GM13976 (cell line): Measurements from ENCODE around the gene PROB1.
"Not testable (repeated sequence)": the region's sequence is repeated elsewhere in the genome, so short reads cannot be mapped to it uniquely, and the experiment has no call there.

Experiments used
- DNase-seq: peaks from one replicate; pipeline ENCODE4 v3.0.0; 2012; ENCODE audit warnings: low spot score
- CTCF ChIP-seq: IDR thresholded peaks from 2 replicates; pipeline ENCODE4 v1.5.1; 2012; ENCODE audit warnings: borderline replicate concordance, mild to moderate bottlenecking; ENCODE audit not compliant: insufficient read depth; ENCODE audit errors: extremely low read depth, missing control alignments, control extremely low read depth
- in situ Hi-C: fragments of 300-500 bp; cut with MboI; formaldehyde crosslinking; loops from one replicate; pipeline ENCODE4 v1.12.0; 2022; ENCODE audit warnings: low sequenced_read_pairs, mixed read lengths, inconsistent platforms; ENCODE audit not compliant: unreplicated experiment

Gene PROB1

GRCh38 chr5:139360384-139360783, 34.5 kb downstream of the PROB1 start:
- no peak for DNase-seq
- in situ Hi-C loops = no loop called here
- TF ChIP-seq CTCF = no peak

DNA sequence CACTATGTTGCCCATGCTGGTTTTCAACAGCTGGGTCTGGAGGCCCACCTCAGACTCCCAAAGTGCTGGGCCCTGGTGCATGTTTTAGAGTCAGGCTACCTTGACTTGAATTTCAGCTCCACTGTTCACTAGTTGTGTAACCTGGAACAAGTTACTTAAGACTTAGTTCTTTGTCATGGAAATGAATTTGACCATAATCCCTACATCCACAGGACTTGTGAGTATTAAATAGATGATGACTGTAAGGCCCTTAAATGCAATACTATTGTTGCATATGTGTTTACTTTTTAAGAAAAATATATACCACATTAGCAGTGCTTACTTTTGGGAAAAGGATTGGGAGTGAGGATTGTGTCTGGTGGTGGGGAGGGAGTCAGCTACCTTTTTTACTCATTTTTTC, 36.8 kb downstream of the PROB1 start:
- no peak for DNase-seq
- in situ Hi-C loops = no loop called here
- TF ChIP-seq CTCF = no peak

DNA sequence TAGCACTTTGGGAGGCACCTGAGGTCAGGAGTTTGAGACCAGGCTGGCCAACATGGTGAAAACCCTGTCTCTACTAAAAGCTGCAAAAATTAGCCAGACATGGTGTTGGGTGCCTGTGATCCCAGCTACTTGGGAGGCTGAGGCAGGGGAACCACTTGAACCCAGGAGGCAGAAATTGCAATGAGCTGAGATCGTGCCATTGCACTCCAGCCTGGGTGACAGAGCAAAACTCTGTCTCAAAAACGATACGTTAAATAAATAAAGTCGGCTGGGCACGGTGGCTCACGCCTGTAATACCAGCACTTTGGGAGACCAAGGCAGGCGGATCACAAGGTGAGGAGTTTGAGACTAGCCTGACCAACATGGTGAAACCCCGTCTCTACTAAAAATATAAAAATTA, 39.0 kb downstream of the PROB1 start:
- DNase-seq, in situ Hi-C loops: not testable (repeated sequence)

DNA sequence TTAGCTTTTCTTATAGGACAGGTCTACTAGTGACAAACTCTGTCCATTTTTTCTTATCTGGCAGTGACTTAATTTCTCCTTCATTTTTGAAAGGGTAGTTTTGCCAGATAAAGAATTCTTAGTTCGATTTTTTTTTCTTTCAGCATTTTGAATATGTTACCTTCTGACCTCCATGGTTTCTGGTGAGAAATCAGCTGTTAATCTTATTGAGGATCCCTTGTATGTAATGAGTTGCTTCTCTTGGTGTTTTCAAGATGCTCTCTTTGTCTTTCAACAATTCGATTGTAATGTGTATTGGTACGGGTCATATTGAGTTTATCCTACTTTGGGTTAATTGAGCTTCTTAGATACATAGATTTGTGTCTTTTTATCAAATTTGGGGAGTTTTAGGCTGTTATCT, 40.7 kb downstream of the PROB1 start:
- TF ChIP-seq CTCF = no peak
- no peak for DNase-seq
- in situ Hi-C loops = no loop called here

- in situ Hi-C loops, DNase-seq: not testable (repeated sequence)
Observed at GRCh38 chr5:139347863-139348262, 47.0 kb downstream of the PROB1 start.

DNA sequence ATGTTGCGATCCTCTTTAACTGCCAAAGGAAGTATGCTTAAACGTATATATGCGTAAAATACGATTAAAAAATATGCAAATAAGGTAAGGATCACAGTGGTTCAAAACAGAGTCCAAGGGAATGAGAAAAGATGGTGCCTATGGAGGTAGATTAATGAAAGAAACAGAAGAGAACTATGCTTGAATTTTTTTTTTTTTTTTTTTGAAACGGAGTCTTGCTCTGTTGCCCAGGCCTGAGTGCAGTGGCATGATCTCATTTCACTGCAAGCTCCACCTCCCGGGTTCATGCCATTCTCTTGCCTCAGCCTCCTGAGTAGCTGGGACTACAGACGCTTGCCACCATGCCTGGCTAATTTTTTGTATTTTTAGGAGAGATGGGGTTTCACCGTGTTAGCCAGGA, 49.5 kb downstream of the PROB1 start:
- DNase-seq, in situ Hi-C loops: not testable (repeated sequence)

DNA sequence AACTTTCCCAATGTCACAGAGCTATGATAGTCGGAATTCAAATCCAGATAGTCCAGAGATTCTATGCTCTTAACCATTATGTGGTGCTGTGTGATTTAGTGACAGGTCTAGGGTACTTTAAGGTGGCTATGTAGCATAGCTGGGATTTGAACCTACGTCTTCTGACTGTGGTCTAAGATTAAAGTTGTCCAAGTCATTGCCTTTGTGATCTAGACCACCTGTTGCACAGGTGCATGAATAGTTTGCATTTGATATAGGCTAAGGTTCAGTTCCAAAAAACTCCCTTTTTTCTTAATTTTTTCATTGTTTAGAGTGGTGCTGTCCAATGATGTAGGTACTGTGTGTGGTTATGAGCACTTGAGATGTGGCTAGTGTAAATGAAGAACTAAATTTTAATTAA, 50.7 kb downstream of the PROB1 start:
- TF ChIP-seq CTCF = no peak
- in situ Hi-C loops = no loop called here

DNA sequence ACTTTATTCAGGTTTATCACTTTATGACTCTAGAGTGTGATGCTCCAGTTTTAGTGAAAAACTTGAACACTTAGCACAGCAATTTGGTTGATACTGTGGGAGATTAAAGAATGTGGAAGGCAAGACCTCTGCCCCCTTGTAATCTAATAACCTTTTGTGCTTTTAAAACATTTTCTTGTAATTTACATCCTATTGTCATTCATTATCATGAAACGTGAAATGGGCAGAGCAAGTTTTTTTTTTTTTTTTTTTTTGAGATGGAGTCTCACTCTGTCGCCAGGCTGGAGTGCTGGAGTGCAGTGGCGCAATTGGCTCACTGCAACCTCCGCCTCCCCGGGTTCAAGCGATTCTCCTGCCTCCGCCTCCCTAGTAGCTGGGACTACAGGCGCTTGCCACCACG, 51.4 kb downstream of the PROB1 start:
- no peak for TF ChIP-seq CTCF
- no peak for DNase-seq
- in situ Hi-C loops = no loop called here

More for the DNA sequence above, 50.7 kb downstream of the PROB1 start:
- DNase-seq = no peak

GRCh38 chr5:139342423-139342723, 52.5 kb downstream of the PROB1 start:
- DNase-seq = no peak
- TF ChIP-seq CTCF = no peak
- in situ Hi-C loops = no loop called here
